HEK293 (cell line): Measurements from ENCODE around the gene BAG5.

Experiments
- IKZF3 ChIP-seq: fragments of 450-650 bp; IDR thresholded peaks from 2 replicates; pipeline ENCODE4 v1.5.0; 2018; ENCODE audit warnings: missing biosample characterization, mild to moderate bottlenecking, missing genetic modification characterization, moderate library complexity
- KLF1 ChIP-seq: fragments of 450-650 bp; formaldehyde crosslinking; IDR thresholded peaks from 2 replicates; pipeline ENCODE4 v1.5.1; 2016; ENCODE audit warnings: missing biosample characterization, missing genetic modification characterization
- KLF16 ChIP-seq: fragments of 450-650 bp; formaldehyde crosslinking; IDR thresholded peaks from 2 replicates; pipeline ENCODE4 v1.5.1; 2017; ENCODE audit warnings: missing biosample characterization, missing genetic modification characterization
- KLF8 ChIP-seq: fragments of 450-650 bp; formaldehyde crosslinking; IDR thresholded peaks from 2 replicates; pipeline ENCODE4 v1.5.1; 2016; ENCODE audit warnings: missing biosample characterization, missing genetic modification characterization
- MZF1 ChIP-seq: fragments of 450-650 bp; formaldehyde crosslinking; IDR thresholded peaks from 2 replicates; pipeline ENCODE4 v1.5.1; 2017; ENCODE audit warnings: missing biosample characterization, missing genetic modification characterization, borderline replicate concordance
- SP7 ChIP-seq: fragments of 450-650 bp; formaldehyde crosslinking; IDR thresholded peaks from 2 replicates; pipeline ENCODE4 v1.5.1; 2016; ENCODE audit warnings: missing biosample characterization, missing genetic modification characterization
- YY1 ChIP-seq: fragments of 450-650 bp; formaldehyde crosslinking; IDR thresholded peaks from 2 replicates; pipeline ENCODE4 v1.5.1; 2018; ENCODE audit warnings: missing biosample characterization, missing genetic modification characterization
- ZIC2 ChIP-seq: fragments of 450-650 bp; formaldehyde crosslinking; IDR thresholded peaks from 2 replicates; pipeline ENCODE4 v1.5.1; 2016; ENCODE audit warnings: missing biosample characterization, missing genetic modification characterization
- ZNF155 ChIP-seq: fragments of 450-650 bp; formaldehyde crosslinking; IDR thresholded peaks from 2 replicates; pipeline ENCODE4 v1.5.1; 2016; ENCODE audit warnings: missing biosample characterization, missing genetic modification characterization
- ZNF19 ChIP-seq: fragments of 450-650 bp; formaldehyde crosslinking; IDR thresholded peaks from 2 replicates; pipeline ENCODE4; 2016; ENCODE audit warnings: missing biosample characterization, missing genetic modification characterization, low read depth
- ZNF2 ChIP-seq: fragments of 450-650 bp; formaldehyde crosslinking; IDR thresholded peaks from 2 replicates; pipeline ENCODE4 v1.5.1; 2016; ENCODE audit warnings: missing biosample characterization, missing genetic modification characterization
- ZNF350 ChIP-seq: fragments of 450-650 bp; formaldehyde crosslinking; IDR thresholded peaks from 2 replicates; pipeline ENCODE4 v1.5.0; 2017; ENCODE audit warnings: missing biosample characterization, mild to moderate bottlenecking, missing genetic modification characterization
- ZNF394 ChIP-seq: fragments of 450-650 bp; formaldehyde crosslinking; IDR thresholded peaks from 2 replicates; pipeline ENCODE4 v1.5.1; 2016; ENCODE audit warnings: missing biosample characterization, missing genetic modification characterization, mild to moderate bottlenecking, moderate library complexity, borderline replicate concordance
- ZNF473 ChIP-seq: fragments of 450-650 bp; formaldehyde crosslinking; IDR thresholded peaks from 2 replicates; pipeline ENCODE4 v1.5.1; 2017; ENCODE audit warnings: missing biosample characterization, missing genetic modification characterization
- ZNF48 ChIP-seq: fragments of 450-650 bp; formaldehyde crosslinking; IDR thresholded peaks from 2 replicates; pipeline ENCODE4 v1.5.1; 2016; ENCODE audit warnings: missing biosample characterization, missing genetic modification characterization
- ZNF624 ChIP-seq: fragments of 450-650 bp; formaldehyde crosslinking; IDR thresholded peaks from 2 replicates; pipeline ENCODE4 v1.5.1; 2017; ENCODE audit warnings: missing biosample characterization, missing genetic modification characterization
- ZNF677 ChIP-seq: fragments of 450-650 bp; IDR thresholded peaks from 2 replicates; pipeline ENCODE4 v1.5.0; 2018; ENCODE audit warnings: missing biosample characterization, mild to moderate bottlenecking, missing genetic modification characterization, moderate library complexity
- ZNF776 ChIP-seq: fragments of 450-650 bp; formaldehyde crosslinking; IDR thresholded peaks from 2 replicates; pipeline ENCODE4 v1.5.0; 2017; ENCODE audit warnings: missing biosample characterization, missing genetic modification characterization, borderline replicate concordance
- ZNF785 ChIP-seq: fragments of 450-650 bp; formaldehyde crosslinking; IDR thresholded peaks from 2 replicates; pipeline ENCODE4 v1.5.1; 2016; ENCODE audit warnings: missing biosample characterization, missing genetic modification characterization
- ZSCAN23 ChIP-seq: fragments of 450-650 bp; formaldehyde crosslinking; IDR thresholded peaks from 2 replicates; pipeline ENCODE4 v1.5.1; 2016; ENCODE audit warnings: missing biosample characterization, missing genetic modification characterization
- ZSCAN30 ChIP-seq: fragments of 450-650 bp; IDR thresholded peaks from 2 replicates; pipeline ENCODE4 v1.5.1; 2018; ENCODE audit warnings: missing biosample characterization, mild to moderate bottlenecking, missing genetic modification characterization, moderate library complexity
- TF ChIP-seq, protein P1 (sequence below): fragments of 450-650 bp; formaldehyde crosslinking; IDR thresholded peaks from 2 replicates; pipeline ENCODE4 v1.5.1; 2016; ENCODE audit warnings: missing biosample characterization, missing genetic modification characterization
- TF ChIP-seq, protein P2 (sequence below): fragments of 450-650 bp; formaldehyde crosslinking; IDR thresholded peaks from 2 replicates; pipeline ENCODE4 v1.5.1; 2016; ENCODE audit warnings: missing biosample characterization, missing genetic modification characterization, borderline replicate concordance
- TF ChIP-seq, protein P3 (sequence below): fragments of 450-650 bp; formaldehyde crosslinking; optimal IDR thresholded peaks from 2 replicates; pipeline ENCODE3; 2016; ENCODE audit warnings: missing biosample characterization, mild to moderate bottlenecking, missing genetic modification characterization
- TF ChIP-seq, protein P4 (sequence below): fragments of 450-650 bp; formaldehyde crosslinking; IDR thresholded peaks from 2 replicates; pipeline ENCODE4 v1.5.1; 2016; ENCODE audit warnings: missing biosample characterization, missing genetic modification characterization
- TF ChIP-seq, protein P5 (sequence below): fragments of 450-650 bp; formaldehyde crosslinking; IDR thresholded peaks from 2 replicates; pipeline ENCODE4 v1.5.1; 2016; ENCODE audit warnings: missing biosample characterization, missing genetic modification characterization
- TF ChIP-seq, protein P6 (sequence below): fragments of 450-650 bp; formaldehyde crosslinking; IDR thresholded peaks from 2 replicates; pipeline ENCODE4 v1.5.0; 2017; ENCODE audit warnings: missing biosample characterization, missing genetic modification characterization, borderline replicate concordance

BAG5 gene

DNA sequence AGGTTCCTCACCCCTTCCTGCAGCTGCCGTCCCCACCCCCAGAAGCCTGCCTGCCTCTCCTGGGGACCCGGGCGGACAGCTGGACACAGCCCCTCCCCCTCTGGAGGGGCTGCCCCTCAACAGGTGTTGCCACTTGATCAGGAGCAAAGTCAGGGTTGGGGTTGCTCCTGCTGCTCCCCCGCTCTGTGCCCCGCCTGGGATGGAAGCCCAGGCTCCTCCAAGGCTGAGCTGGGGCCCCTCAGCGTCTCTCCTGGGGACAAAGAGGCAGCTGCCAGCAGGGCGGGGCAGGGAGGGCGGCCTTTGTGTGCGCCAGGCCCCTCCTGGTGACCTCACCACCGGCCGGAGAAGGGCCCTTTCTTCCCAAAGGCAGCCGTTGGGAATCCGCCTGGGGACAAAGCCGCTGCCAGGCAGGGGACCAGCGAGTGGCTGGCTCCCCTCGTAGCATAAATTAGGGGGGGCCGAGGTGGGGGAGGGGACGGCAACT, 19.8 kb downstream of the BAG5 start (continued):
- TF ChIP-seq, protein P1, sequence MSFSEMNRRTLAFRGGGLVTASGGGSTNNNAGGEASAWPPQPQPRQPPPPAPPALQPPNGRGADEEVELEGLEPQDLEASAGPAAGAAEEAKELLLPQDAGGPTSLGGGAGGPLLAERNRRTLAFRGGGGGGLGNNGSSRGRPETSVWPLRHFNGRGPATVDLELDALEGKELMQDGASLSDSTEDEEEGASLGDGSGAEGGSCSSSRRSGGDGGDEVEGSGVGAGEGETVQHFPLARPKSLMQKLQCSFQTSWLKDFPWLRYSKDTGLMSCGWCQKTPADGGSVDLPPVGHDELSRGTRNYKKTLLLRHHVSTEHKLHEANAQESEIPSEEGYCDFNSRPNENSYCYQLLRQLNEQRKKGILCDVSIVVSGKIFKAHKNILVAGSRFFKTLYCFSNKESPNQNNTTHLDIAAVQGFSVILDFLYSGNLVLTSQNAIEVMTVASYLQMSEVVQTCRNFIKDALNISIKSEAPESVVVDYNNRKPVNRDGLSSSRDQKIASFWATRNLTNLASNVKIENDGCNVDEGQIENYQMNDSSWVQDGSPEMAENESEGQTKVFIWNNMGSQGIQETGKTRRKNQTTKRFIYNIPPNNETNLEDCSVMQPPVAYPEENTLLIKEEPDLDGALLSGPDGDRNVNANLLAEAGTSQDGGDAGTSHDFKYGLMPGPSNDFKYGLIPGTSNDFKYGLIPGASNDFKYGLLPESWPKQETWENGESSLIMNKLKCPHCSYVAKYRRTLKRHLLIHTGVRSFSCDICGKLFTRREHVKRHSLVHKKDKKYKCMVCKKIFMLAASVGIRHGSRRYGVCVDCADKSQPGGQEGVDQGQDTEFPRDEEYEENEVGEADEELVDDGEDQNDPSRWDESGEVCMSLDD, result 0 out of 2 replicates have a peak, but pooled peaks have one; percentile 17
- TF ChIP-seq, protein P2, sequence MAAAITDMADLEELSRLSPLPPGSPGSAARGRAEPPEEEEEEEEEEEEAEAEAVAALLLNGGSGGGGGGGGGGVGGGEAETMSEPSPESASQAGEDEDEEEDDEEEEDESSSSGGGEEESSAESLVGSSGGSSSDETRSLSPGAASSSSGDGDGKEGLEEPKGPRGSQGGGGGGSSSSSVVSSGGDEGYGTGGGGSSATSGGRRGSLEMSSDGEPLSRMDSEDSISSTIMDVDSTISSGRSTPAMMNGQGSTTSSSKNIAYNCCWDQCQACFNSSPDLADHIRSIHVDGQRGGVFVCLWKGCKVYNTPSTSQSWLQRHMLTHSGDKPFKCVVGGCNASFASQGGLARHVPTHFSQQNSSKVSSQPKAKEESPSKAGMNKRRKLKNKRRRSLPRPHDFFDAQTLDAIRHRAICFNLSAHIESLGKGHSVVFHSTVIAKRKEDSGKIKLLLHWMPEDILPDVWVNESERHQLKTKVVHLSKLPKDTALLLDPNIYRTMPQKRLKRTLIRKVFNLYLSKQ (tag by site-specific recombination), result no peak
- no peak for TF ChIP-seq ZSCAN23 (tag by site-specific recombination)
- TF ChIP-seq ZNF394 (tag by site-specific recombination), result no peak
- TF ChIP-seq, protein P3, sequence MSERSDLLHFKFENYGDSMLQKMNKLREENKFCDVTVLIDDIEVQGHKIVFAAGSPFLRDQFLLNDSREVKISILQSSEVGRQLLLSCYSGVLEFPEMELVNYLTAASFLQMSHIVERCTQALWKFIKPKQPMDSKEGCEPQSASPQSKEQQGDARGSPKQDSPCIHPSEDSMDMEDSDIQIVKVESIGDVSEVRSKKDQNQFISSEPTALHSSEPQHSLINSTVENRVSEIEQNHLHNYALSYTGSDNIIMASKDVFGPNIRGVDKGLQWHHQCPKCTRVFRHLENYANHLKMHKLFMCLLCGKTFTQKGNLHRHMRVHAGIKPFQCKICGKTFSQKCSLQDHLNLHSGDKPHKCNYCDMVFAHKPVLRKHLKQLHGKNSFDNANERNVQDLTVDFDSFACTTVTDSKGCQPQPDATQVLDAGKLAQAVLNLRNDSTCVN (tag by site-specific recombination), result no peak
- TF ChIP-seq SP7 (tag by site-specific recombination), result 0 out of 2 replicates have a peak, but pooled peaks have one; percentile 45
- TF ChIP-seq ZIC2 (tag by site-specific recombination), result peak; percentile 57; the same call in 1 of the 2 replicates
- no peak for TF ChIP-seq ZNF155
- TF ChIP-seq, protein P4, sequence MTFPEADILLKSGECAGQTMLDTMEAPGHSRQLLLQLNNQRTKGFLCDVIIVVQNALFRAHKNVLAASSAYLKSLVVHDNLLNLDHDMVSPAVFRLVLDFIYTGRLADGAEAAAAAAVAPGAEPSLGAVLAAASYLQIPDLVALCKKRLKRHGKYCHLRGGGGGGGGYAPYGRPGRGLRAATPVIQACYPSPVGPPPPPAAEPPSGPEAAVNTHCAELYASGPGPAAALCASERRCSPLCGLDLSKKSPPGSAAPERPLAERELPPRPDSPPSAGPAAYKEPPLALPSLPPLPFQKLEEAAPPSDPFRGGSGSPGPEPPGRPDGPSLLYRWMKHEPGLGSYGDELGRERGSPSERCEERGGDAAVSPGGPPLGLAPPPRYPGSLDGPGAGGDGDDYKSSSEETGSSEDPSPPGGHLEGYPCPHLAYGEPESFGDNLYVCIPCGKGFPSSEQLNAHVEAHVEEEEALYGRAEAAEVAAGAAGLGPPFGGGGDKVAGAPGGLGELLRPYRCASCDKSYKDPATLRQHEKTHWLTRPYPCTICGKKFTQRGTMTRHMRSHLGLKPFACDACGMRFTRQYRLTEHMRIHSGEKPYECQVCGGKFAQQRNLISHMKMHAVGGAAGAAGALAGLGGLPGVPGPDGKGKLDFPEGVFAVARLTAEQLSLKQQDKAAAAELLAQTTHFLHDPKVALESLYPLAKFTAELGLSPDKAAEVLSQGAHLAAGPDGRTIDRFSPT (tag by site-specific recombination), result no peak
- no peak for TF ChIP-seq ZNF785
- no peak for TF ChIP-seq ZNF473 (tag by site-specific recombination)
- TF ChIP-seq ZNF624 (tag by site-specific recombination), result no peak
- TF ChIP-seq ZNF19 (tag by site-specific recombination), result no peak
- no peak for TF ChIP-seq KLF8 (tag by site-specific recombination)
- no peak for TF ChIP-seq KLF16 (tag by site-specific recombination)
- TF ChIP-seq ZNF350 (tag by site-specific recombination), result no peak
- no peak for TF ChIP-seq MZF1 (tag by site-specific recombination)
- TF ChIP-seq, protein P5, sequence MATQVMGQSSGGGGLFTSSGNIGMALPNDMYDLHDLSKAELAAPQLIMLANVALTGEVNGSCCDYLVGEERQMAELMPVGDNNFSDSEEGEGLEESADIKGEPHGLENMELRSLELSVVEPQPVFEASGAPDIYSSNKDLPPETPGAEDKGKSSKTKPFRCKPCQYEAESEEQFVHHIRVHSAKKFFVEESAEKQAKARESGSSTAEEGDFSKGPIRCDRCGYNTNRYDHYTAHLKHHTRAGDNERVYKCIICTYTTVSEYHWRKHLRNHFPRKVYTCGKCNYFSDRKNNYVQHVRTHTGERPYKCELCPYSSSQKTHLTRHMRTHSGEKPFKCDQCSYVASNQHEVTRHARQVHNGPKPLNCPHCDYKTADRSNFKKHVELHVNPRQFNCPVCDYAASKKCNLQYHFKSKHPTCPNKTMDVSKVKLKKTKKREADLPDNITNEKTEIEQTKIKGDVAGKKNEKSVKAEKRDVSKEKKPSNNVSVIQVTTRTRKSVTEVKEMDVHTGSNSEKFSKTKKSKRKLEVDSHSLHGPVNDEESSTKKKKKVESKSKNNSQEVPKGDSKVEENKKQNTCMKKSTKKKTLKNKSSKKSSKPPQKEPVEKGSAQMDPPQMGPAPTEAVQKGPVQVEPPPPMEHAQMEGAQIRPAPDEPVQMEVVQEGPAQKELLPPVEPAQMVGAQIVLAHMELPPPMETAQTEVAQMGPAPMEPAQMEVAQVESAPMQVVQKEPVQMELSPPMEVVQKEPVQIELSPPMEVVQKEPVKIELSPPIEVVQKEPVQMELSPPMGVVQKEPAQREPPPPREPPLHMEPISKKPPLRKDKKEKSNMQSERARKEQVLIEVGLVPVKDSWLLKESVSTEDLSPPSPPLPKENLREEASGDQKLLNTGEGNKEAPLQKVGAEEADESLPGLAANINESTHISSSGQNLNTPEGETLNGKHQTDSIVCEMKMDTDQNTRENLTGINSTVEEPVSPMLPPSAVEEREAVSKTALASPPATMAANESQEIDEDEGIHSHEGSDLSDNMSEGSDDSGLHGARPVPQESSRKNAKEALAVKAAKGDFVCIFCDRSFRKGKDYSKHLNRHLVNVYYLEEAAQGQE, result no peak
- no peak for TF ChIP-seq ZSCAN30
- TF ChIP-seq ZNF48, result no peak
- TF ChIP-seq KLF1 (tag by site-specific recombination), result peak; percentile 93
- TF ChIP-seq ZNF776 (tag by site-specific recombination), result no peak
- no peak for TF ChIP-seq ZNF2 (tag by site-specific recombination)
- TF ChIP-seq YY1, result no peak
- peak; percentile 77 for TF ChIP-seq IKZF3 (tag by site-specific recombination)
- TF ChIP-seq, protein P6, sequence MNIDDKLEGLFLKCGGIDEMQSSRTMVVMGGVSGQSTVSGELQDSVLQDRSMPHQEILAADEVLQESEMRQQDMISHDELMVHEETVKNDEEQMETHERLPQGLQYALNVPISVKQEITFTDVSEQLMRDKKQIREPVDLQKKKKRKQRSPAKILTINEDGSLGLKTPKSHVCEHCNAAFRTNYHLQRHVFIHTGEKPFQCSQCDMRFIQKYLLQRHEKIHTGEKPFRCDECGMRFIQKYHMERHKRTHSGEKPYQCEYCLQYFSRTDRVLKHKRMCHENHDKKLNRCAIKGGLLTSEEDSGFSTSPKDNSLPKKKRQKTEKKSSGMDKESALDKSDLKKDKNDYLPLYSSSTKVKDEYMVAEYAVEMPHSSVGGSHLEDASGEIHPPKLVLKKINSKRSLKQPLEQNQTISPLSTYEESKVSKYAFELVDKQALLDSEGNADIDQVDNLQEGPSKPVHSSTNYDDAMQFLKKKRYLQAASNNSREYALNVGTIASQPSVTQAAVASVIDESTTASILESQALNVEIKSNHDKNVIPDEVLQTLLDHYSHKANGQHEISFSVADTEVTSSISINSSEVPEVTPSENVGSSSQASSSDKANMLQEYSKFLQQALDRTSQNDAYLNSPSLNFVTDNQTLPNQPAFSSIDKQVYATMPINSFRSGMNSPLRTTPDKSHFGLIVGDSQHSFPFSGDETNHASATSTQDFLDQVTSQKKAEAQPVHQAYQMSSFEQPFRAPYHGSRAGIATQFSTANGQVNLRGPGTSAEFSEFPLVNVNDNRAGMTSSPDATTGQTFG (tag by site-specific recombination), result no peak
- no peak for TF ChIP-seq ZNF677 (tag by site-specific recombination)
